Right atrium auricular region (tissue), 2 donors: ENCODE measurements around the gene PPP2R1B. TPM values are rescaled to one million over a fixed set of nuclear protein-coding genes. Genes with fewer than 3 reads are reported as not detected.

ENCODE experiments used
- DNase-seq: peaks from one replicate; pipeline ENCODE4 v3.0.0-alpha.2; 2019; ENCODE audit warnings: low spot score
- H3K27ac ChIP-seq, 2 donors: fragments of 200-600 bp; sonication (generic); 1 replicate in 1 of 2; 2 replicates in 1 of 2; pipeline ENCODE4 v1.5.1; 2016 to 2019
- H3K27me3 ChIP-seq, 2 donors: fragments of 200-600 bp; sonication (generic); one replicate each; pipeline versions ENCODE4 v1.5.1 to v1.6.0; 2017 to 2019
- H3K36me3 ChIP-seq: fragments of 200-600 bp; sonication (generic); one replicate; pipeline ENCODE4 v1.5.1; 2016
- H3K4me1 ChIP-seq, 2 donors: fragments of 200-600 bp; sonication (generic); one replicate each; pipeline versions ENCODE4 v1.5.1 to v1.6.0; 2017 to 2019
- H3K4me3 ChIP-seq, 2 donors: fragments of 200-600 bp; sonication (generic); 1 replicate in 1 of 2; 2 replicates in 1 of 2; pipeline ENCODE4 v1.5.1; 2017 to 2019; ENCODE audit warnings: mild to moderate bottlenecking in 1 of 2, moderate library complexity in 1 of 2
- H3K9me3 ChIP-seq, 2 donors: fragments of 200-600 bp; sonication (generic); one replicate each; pipeline ENCODE4 v1.5.1; 2019
- total RNA-seq, 2 donors: library from RNA; depleted of rRNA; stranded (reverse); fragments of >200 nt; gene quantifications; one replicate each; pipeline ENCODE4 v1.1.0, GENCODE V29; 2016
- TF ChIP-seq, protein P1 (sequence below), 2 donors: fragments of 200-600 bp; sonication (generic); IDR thresholded peaks; one replicate each; pipeline ENCODE4 v1.5.1; 2019; ENCODE audit warnings: antibody characterized with exemption in 2 of 2

PPP2R1B gene
- total RNA-seq, 2 donors from 2014 or later, result 6.5 to 13.2 TPM

DNA sequence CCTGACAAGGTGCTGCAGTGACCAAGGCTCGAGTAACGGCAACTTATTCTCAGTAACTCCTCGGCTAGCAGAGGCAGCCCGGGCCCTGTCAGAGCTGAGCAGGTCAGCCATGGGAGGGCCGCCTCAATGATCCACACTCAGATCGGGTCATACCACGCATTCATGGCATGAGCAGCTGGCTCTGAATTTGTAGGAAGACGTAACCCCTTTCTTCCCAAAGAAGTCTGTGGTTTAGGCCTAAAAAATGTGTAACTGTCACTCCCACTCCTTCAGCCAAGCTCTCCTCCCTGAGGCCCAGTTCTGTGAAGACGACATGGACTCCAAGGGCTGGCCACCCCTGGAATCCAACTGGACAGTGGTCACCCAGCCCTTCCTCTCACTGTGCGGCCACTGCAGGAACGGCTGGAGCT is 30.0 kb downstream of the PPP2R1B start:
- peaks cover 0 to 77% of the 10 kb centered on the region in 2 donors for H3K4me1 ChIP-seq
- no peak for DNase-seq

DNA sequence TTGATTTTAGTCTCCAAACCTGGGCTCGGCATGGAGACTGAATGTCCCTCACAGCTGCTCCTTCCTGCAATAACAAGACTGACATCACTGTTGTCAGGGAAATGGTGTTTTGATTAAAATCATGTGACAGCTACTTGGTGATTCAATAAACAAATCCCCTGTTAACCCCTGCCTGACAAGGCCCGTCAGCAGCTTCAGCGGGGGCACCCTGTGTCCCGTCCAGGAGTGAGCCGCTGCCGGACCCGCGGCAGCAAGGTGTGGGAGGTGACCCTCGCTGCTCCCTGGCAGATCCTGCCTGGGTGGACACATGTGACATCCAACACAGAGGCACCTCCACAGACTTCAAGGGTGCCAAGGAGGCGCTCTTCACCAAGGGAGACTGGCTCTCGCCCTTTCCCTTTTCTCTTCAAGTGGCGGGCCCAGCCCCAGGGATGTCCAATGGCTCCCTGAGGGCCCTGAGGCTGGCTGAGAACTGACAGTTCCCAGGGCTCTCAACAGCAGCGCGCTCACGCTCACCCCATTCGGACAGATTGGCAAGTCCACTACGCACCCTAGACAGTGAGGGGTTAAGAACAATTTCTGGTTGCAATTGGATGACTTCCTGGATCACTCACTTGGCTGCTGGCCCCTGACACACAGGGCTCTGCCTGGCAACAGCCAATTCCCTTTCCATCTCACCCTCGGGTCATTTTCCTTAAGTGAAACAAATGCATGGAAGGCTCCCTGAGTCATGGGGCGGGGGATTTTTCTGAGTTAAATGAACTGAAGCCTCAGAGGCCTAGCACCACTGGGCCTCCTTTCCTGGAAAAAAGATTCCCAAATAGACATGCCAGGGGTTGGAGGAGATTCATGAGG is 30.7 kb downstream of the PPP2R1B start:
- peak; percentile 93 for DNase-seq
- Histone ChIP-seq H3K4me1 (peaks cover 0 to 84% of the 10 kb centered on the region in 2 donors), H3K27me3 (no peaks in the 10 kb centered on the region), H3K4me3 (peak overlapping the region; percentile 34 to 43), H3K36me3 (peaks cover 2% of the 10 kb centered on the region), H3K9me3 (no peaks in the 10 kb centered on the region), H3K27ac (peak overlapping the region; percentile 91 to 97)
- TF ChIP-seq, protein P1, sequence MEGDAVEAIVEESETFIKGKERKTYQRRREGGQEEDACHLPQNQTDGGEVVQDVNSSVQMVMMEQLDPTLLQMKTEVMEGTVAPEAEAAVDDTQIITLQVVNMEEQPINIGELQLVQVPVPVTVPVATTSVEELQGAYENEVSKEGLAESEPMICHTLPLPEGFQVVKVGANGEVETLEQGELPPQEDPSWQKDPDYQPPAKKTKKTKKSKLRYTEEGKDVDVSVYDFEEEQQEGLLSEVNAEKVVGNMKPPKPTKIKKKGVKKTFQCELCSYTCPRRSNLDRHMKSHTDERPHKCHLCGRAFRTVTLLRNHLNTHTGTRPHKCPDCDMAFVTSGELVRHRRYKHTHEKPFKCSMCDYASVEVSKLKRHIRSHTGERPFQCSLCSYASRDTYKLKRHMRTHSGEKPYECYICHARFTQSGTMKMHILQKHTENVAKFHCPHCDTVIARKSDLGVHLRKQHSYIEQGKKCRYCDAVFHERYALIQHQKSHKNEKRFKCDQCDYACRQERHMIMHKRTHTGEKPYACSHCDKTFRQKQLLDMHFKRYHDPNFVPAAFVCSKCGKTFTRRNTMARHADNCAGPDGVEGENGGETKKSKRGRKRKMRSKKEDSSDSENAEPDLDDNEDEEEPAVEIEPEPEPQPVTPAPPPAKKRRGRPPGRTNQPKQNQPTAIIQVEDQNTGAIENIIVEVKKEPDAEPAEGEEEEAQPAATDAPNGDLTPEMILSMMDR (IDR thresholded peaks at IDR 0.05), result no peak

More for the DNA sequence above, 30.0 kb downstream of the PPP2R1B start:
- Histone ChIP-seq H3K4me3 (peak overlapping the region in 1 of 2 donors; percentile 43), H3K9me3 (no peaks in the 10 kb centered on the region), H3K27ac (peak overlapping the region; percentile 91 to 97), H3K27me3 (no peaks in the 10 kb centered on the region), H3K36me3 (peaks cover 9% of the 10 kb centered on the region)
- TF ChIP-seq, protein P1 (IDR thresholded peaks at IDR 0.05), result no peak

- Histone ChIP-seq H3K4me1 (peaks cover 0 to 90% of the 10 kb centered on the region in 2 donors), H3K27ac (peak overlapping the region; percentile 91 to 97), H3K27me3 (no peaks in the 10 kb centered on the region), H3K9me3 (no peaks in the 10 kb centered on the region), H3K36me3 (no peaks in the 10 kb centered on the region), H3K4me3 (peak overlapping the region in 1 of 2 donors; percentile 34)
- TF ChIP-seq, protein P1 (IDR thresholded peaks at IDR 0.05), result no peak
- no peak for DNase-seq
Observed at GRCh38 chr11:111734954-111735261, 31.3 kb downstream of the PPP2R1B start.

GRCh38 chr11:111734101-111734953 is 31.9 kb downstream of the PPP2R1B start:
- H3K4me1 ChIP-seq, result peaks cover 0 to 96% of the 10 kb centered on the region in 2 donors
- no peak overlapping the region for H3K4me3 ChIP-seq
- H3K36me3 ChIP-seq, result no peaks in the 10 kb centered on the region
- no peaks in the 10 kb centered on the region for H3K9me3 ChIP-seq
- DNase-seq, result no peak
- TF ChIP-seq, protein P1 (IDR thresholded peaks at IDR 0.05), result no peak
- peak overlapping the region; percentile 91 to 97 for H3K27ac ChIP-seq
- no peaks in the 10 kb centered on the region for H3K27me3 ChIP-seq

DNA sequence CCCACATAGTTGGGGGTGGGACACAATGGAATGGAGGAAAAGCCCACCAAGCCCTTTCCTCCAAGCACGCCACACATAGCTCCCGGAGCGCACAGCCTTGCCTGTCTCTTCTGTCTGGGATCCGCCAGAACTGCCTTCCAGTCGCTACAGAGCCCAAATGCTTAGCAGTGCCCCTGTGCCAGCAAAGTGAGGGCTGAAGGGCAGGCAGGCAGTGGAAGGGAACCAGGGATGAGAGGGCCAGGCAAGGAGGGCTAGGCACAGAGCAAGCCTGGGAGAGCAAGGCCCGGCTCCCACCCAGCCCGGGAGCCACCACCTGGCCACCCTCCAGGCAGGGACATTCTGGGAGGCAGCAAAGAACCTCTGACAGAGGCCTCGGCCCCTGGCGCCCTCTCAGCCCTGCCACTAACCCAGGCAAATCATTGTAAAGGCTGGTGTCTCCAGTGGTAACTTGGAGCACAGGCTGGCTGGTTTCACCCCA is 32.5 kb downstream of the PPP2R1B start:
- peaks cover 0 to 98% of the 10 kb centered on the region in 2 donors for H3K4me1 ChIP-seq
- H3K27me3 ChIP-seq, result no peaks in the 10 kb centered on the region
- no peaks in the 10 kb centered on the region for H3K9me3 ChIP-seq
- peak overlapping the region; percentile 91 to 97 for H3K27ac ChIP-seq
- DNase-seq, result no peak
- TF ChIP-seq, protein P1 (IDR thresholded peaks at IDR 0.05), result no peak
- H3K4me3 ChIP-seq, result no peak overlapping the region
- no peaks in the 10 kb centered on the region for H3K36me3 ChIP-seq
